GM19467 (cell line): ENCODE measurements around the gene COPS2.

Experiments
- ATAC-seq: cut with Tn5 transposase; IDR thresholded peaks from one replicate; pipeline ENCODE4 v1.9.1; 2021; ENCODE audit warnings: mild to moderate bottlenecking, moderate library complexity; ENCODE audit not compliant: unreplicated experiment

Gene COPS2

GRCh38 chr15:49163678-49164077 lies 8.3 kb upstream of the COPS2 start:
- no peak for ATAC-seq

GRCh38 chr15:49155834-49156627 lies 632 bp upstream of the COPS2 start:
- no peak for ATAC-seq

GRCh38 chr15:49154799-49155109 lies 645 bp downstream of the COPS2 start:
- ATAC-seq = no peak

GRCh38 chr15:49154359-49154758 lies 1.0 kb downstream of the COPS2 start:
- no peak for ATAC-seq

GRCh38 chr15:49152552-49153312 lies 2.7 kb downstream of the COPS2 start:
- no peak for ATAC-seq

- no peak for ATAC-seq
These were observed 3.6 kb downstream of the COPS2 start for GRCh38 chr15:49151831-49152230.

- ATAC-seq = no peak
These were observed 6.7 kb downstream of the COPS2 start for GRCh38 chr15:49148727-49149126.

GRCh38 chr15:49148298-49148697 lies 7.1 kb downstream of the COPS2 start:
- ATAC-seq = no peak

- no peak for ATAC-seq
These were observed 9.5 kb downstream of the COPS2 start for GRCh38 chr15:49145651-49146609.

GRCh38 chr15:49137861-49138260 lies 17.5 kb downstream of the COPS2 start:
- ATAC-seq = no peak

- no peak for ATAC-seq
These were observed 19.5 kb downstream of the COPS2 start for GRCh38 chr15:49135911-49136310.

GRCh38 chr15:49135342-49135857 lies 20.0 kb downstream of the COPS2 start:
- ATAC-seq = peak; percentile 43

- peak; percentile 34 for ATAC-seq
These were observed 20.6 kb downstream of the COPS2 start for GRCh38 chr15:49134683-49135341.

GRCh38 chr15:49131403-49131802 lies 24.0 kb downstream of the COPS2 start:
- ATAC-seq = no peak

- ATAC-seq = no peak
These were observed 31.0 kb downstream of the COPS2 start for GRCh38 chr15:49124371-49124770.

GRCh38 chr15:49122541-49123062 lies 32.8 kb downstream of the COPS2 start:
- ATAC-seq = no peak

- ATAC-seq = no peak
These were observed 33.5 kb downstream of the COPS2 start for GRCh38 chr15:49121901-49122300.

GRCh38 chr15:49120832-49121231 lies 34.6 kb downstream of the COPS2 start:
- ATAC-seq = no peak

- no peak for ATAC-seq
These were observed 39.1 kb downstream of the COPS2 start for GRCh38 chr15:49116108-49116857.

- ATAC-seq = no peak
These were observed 40.3 kb downstream of the COPS2 start for GRCh38 chr15:49115062-49115461.
